ENCODE results near the gene SLC6A19.

DNA sequence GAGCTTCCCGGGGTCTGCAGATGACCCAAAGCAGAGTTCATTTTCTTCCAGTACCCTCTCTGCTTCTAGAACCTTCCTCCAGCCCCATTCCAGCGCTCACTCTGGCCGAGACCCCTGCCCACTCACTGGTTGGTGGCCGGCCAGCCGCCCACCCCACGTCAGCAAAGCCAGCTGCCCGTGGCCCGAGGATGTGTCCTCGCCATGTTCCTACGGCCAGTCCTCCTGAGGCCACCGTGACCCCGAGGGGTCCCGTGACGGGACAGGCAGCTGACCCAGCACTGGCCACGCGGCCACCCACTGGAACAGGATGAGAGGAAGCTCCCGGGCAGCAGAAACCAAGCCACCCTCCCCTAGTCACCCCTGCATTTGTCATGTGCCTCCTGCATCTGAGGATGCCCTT is 39.1 kb upstream of the SLC6A19 start:
- no peak for TF ChIP-seq POLR2A (IDR thresholded peaks at IDR 0.05)
- TF ChIP-seq, protein P1, sequence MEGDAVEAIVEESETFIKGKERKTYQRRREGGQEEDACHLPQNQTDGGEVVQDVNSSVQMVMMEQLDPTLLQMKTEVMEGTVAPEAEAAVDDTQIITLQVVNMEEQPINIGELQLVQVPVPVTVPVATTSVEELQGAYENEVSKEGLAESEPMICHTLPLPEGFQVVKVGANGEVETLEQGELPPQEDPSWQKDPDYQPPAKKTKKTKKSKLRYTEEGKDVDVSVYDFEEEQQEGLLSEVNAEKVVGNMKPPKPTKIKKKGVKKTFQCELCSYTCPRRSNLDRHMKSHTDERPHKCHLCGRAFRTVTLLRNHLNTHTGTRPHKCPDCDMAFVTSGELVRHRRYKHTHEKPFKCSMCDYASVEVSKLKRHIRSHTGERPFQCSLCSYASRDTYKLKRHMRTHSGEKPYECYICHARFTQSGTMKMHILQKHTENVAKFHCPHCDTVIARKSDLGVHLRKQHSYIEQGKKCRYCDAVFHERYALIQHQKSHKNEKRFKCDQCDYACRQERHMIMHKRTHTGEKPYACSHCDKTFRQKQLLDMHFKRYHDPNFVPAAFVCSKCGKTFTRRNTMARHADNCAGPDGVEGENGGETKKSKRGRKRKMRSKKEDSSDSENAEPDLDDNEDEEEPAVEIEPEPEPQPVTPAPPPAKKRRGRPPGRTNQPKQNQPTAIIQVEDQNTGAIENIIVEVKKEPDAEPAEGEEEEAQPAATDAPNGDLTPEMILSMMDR (IDR thresholded peaks at IDR 0.05), result no peak

Measured in heart left ventricle (tissue), 13 donors.